ENCODE data around the gene OR51B4. TPM values are rescaled to one million over a fixed set of nuclear protein-coding genes. Genes with fewer than 3 reads are reported as not detected.
"Not testable (repeated sequence)": the region's sequence is repeated elsewhere in the genome, so short reads cannot be mapped to it uniquely, and the experiment has no call there.

Gene OR51B4
- total RNA-seq, 1 donor from 2014 or later, result not detected

- H3K4me1 Mint-ChIP-seq (ENCODE audit: unreplicated experiment), result no peaks in the 10 kb centered on the region
Observed at GRCh38 chr11:5343474-5344335, 42.0 kb upstream of the OR51B4 start, which contains the start of gene OR51B5. Gene OR51B5 (minus strand): TSS chr11:5343524. CDS start chr11:5343524, 0 bp downstream.

DNA sequence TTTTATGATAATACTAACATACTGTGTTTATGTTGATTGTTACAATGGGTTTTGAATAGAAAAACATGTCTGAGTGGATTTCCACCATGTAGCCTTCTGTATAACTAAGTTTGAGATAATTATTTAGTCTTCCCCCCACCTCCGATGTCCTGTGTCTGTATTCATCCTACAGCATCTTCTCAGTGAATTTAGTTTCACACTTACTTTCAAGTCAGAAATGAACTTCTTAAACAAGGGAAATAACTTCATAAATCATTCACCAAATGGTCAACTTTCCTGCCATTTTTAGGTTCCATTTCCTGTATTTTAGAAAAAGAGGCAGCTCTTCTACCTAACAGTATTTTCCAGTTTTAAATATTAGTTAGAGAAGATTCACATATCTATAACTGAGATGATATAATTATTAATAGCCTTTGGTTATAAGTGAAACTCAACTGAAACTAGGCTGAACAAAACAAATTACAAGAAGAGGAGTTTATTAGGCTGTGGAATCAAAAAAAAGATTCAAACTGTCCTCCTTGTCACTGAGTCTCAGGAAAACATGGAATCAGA lies 38.1 kb upstream of the OR51B4 start:
- Mint-ChIP-seq H3K4me1 (ENCODE audit: unreplicated experiment) (no peaks in the 10 kb centered on the region), H3K9me3 (ENCODE audit: unreplicated experiment) (no peaks in the 10 kb centered on the region), H3K27me3 (ENCODE audit: unreplicated experiment) (peaks cover 14% of the 10 kb centered on the region), H3K4me3 (ENCODE audit: unreplicated experiment) (no peak overlapping the region), H3K36me3 (ENCODE audit: unreplicated experiment) (no peaks in the 10 kb centered on the region), H3K27ac (ENCODE audit: unreplicated experiment) (no peak overlapping the region)
- no peak for DNase-seq (ENCODE audit: extremely low spot score, unreplicated experiment)
- no peak for TF ChIP-seq CTCF (IDR thresholded peaks at IDR 0.05)

More at GRCh38 chr11:5343474-5344335, 42.0 kb upstream of the OR51B4 start, which contains the start of gene OR51B5:
- no peak within 1 kb of the TSS for H3K27ac Mint-ChIP-seq (ENCODE audit: unreplicated experiment)
- H3K4me3 Mint-ChIP-seq (ENCODE audit: unreplicated experiment), result no peak within 1 kb of the TSS
- peaks cover 34% of the 10 kb centered on the region for H3K27me3 Mint-ChIP-seq (ENCODE audit: unreplicated experiment)
- H3K36me3 Mint-ChIP-seq (ENCODE audit: unreplicated experiment), result no peaks in the 10 kb centered on the region
- no peak for DNase-seq (ENCODE audit: extremely low spot score, unreplicated experiment)
- no peaks in the 10 kb centered on the region for H3K9me3 Mint-ChIP-seq (ENCODE audit: unreplicated experiment)
- TF ChIP-seq CTCF (IDR thresholded peaks at IDR 0.05), result no peak

DNA sequence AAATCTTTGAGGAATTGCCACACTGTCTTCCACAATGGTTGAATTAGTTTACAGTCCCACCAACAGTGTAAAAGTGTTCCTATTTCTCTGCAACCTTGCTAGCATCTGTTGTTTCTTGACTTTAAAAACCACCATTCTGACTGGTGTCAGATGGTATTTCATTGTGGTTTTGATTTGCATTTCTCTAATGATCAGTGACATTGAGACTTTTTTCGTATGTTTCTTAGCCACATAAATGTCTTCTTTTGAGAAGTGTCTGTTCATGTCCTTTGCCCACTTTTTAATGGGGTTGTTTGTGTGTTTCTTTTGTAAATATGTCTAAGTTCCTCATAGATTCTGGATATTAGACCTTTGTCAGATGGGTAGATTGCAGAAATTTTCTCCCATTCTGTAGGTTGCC lies 35.5 kb upstream of the OR51B4 start:
- not testable (repeated sequence) for H3K9me3 Mint-ChIP-seq (ENCODE audit: unreplicated experiment); H3K36me3 Mint-ChIP-seq (ENCODE audit: unreplicated experiment); DNase-seq (ENCODE audit: extremely low spot score, unreplicated experiment); H3K27ac Mint-ChIP-seq (ENCODE audit: unreplicated experiment); H3K4me3 Mint-ChIP-seq (ENCODE audit: unreplicated experiment); H3K4me1 Mint-ChIP-seq (ENCODE audit: unreplicated experiment)
- H3K27me3 Mint-ChIP-seq (ENCODE audit: unreplicated experiment), result peaks cover 17% of the 10 kb centered on the region

GRCh38 chr11:5336331-5336730 lies 34.6 kb upstream of the OR51B4 start:
- no peak for DNase-seq (ENCODE audit: extremely low spot score, unreplicated experiment)
- Mint-ChIP-seq H3K27ac (ENCODE audit: unreplicated experiment) (no peak overlapping the region), H3K4me1 (ENCODE audit: unreplicated experiment) (no peaks in the 10 kb centered on the region)

DNA sequence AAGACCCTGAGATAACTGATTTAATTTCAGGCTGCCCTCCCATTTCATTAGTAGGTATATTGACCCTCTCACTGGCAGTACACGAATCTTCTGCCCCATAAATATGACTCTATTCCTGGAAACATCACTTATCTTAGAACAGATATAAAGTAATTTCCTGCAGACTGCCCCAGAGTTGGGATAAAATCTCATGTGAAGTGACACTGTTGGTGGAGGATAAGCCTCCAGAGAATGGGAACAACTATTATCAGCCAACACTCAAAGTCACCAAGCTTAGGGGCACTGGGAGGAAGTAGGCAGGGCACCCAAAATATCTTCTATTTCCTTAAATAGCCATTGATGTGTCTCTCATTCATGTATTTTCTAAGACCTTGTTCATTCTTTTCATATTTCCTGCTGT lies 33.4 kb upstream of the OR51B4 start:
- H3K27me3 Mint-ChIP-seq (ENCODE audit: unreplicated experiment), result peaks cover 7% of the 10 kb centered on the region
- no peak overlapping the region for H3K4me3 Mint-ChIP-seq (ENCODE audit: unreplicated experiment)
- H3K27ac Mint-ChIP-seq (ENCODE audit: unreplicated experiment), result no peak overlapping the region
- TF ChIP-seq CTCF (IDR thresholded peaks at IDR 0.05), result no peak
- no peaks in the 10 kb centered on the region for H3K9me3 Mint-ChIP-seq (ENCODE audit: unreplicated experiment)
- H3K4me1 Mint-ChIP-seq (ENCODE audit: unreplicated experiment), result no peaks in the 10 kb centered on the region
- DNase-seq (ENCODE audit: extremely low spot score, unreplicated experiment), result no peak
- H3K36me3 Mint-ChIP-seq (ENCODE audit: unreplicated experiment), result no peaks in the 10 kb centered on the region

More at GRCh38 chr11:5336331-5336730, 34.6 kb upstream of the OR51B4 start:
- no peaks in the 10 kb centered on the region for H3K36me3 Mint-ChIP-seq (ENCODE audit: unreplicated experiment)
- TF ChIP-seq CTCF (IDR thresholded peaks at IDR 0.05), result no peak
- H3K27me3 Mint-ChIP-seq (ENCODE audit: unreplicated experiment), result peaks cover 12% of the 10 kb centered on the region
- H3K9me3 Mint-ChIP-seq (ENCODE audit: unreplicated experiment), result no peaks in the 10 kb centered on the region
- no peak overlapping the region for H3K4me3 Mint-ChIP-seq (ENCODE audit: unreplicated experiment)

All from osteocyte (in vitro differentiated cells).